ENCODE data around the gene TCHP.
"Not testable (repeated sequence)": the region's sequence is repeated elsewhere in the genome, so short reads cannot be mapped to it uniquely, and the experiment has no call there.

TCHP gene

DNA sequence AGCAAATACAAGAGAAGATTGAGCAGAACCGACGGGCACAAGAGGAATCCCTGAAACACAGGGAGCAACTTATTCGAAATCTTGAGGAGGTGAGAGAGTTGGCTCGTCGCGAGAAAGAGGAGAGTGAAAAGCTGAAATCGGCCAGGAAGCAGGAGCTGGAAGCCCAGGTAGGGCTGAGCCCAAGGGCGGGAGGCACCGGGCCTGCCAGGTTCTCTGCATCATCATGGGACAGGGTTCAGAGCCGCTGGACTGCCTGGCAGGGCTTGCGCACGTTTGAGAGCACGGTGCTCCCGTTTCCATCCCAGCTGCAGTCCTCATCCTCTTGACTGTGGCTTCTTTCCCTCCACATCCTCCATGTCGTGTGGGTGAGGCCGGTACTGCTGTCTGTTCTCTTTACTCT, 14.4 kb downstream of the TCHP start:
- DNase-seq: no peak

DNA sequence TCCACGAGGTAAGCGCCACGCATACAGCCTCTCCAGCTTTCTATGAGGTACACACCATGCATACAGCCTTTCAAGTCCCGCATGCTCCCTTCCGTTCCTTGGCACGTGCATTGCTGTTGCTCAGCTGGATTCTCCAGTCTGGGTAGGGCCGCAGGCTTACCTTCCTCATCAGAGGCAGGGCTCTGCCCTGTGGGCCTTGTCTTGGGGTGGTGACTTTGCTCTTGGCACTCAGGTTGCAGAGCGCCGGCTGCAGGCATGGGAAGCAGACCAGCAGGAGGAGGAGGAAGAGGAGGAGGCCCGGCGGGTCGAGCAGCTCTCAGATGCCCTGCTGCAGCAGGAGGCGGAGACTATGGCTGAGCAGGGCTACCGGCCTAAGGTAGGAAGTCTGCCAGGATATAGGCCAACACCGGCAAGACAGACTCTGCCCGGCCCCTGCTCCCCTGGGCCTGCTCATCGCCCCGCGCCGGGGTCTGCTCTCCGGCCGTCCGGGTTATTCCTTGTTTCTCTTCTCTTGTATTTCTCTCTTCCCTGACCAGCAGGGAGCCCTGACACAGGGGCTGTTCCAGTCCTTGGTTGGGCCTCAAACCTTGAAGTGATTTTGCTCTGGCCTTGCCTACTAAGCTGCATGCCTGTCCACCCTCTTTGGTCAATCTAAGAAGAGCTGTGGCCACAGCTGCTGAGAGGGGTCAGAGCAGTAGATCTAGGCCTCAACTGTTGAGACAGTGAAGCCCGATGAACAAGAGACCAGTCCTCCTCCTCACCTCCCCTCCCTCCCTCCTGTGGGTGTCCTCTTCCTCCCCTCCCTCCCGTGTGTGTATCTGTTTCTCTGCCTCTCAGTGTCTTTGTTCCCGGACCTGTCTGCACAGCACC, 15.3 kb downstream of the TCHP start:
- no peak for DNase-seq

DNA sequence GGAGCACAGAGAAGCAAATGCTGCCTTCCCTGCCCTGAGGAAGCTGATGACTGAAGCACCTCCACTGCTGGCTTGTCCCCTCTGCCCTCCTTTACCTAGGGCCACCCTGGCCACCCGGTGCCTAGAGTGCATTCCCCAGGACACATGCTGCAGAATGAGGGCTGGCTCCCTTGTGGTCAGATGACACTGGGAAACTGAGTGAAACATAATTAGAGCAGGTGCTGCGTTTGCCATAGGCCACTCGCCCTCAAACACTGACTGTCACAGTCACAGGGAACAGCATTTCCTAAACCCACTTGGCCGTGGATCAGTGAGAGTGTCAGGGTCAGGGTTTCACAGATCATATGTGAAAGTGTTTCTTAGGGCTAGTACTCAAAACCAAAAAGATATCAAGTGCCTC, 16.0 kb downstream of the TCHP start:
- DNase-seq: no peak

DNA sequence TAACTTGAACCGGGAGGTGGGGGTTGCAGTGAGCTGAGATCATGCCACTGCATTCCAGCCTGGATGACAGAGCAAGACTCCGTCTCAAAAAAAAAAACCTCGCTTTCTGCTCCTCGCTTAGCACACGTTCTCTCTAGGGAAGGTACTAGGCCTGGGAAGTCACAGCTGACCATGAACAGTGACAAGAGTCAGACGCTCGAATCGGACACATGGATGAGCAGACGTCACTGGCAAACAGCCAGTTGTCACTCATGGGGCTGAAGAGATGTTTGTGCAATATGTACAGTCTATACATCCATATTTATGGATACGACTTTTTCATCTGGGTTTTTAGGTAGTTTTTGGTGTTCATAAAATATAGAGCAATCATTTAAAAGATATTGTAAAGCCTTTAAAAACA, 19.4 kb downstream of the TCHP start:
- DNase-seq: no peak

DNA sequence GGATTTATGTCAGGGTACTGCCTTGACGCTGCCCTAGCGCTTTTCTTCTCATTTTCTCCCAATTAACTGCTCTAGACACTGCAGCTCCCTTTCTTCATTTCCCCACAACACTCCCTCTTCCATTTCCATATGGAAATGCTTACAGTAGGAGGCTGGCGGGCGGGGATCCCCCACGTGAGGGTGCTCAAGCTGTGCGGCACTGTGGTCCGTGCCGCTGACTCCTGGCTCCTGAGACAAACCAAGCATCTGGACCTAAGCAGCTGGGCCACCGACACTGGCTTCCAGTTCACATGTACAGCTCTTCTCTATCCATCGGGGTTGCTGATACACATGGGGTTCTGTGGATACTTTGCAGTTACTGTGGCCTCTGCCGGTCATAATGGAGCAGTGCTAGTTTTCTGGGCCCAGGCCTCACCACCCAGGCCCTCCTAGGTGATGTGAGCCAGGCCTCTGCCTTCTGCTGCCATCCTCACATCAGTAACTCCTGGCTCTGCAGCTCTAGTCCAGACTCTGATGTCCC, 20.2 kb downstream of the TCHP start:
- no peak for DNase-seq

DNA sequence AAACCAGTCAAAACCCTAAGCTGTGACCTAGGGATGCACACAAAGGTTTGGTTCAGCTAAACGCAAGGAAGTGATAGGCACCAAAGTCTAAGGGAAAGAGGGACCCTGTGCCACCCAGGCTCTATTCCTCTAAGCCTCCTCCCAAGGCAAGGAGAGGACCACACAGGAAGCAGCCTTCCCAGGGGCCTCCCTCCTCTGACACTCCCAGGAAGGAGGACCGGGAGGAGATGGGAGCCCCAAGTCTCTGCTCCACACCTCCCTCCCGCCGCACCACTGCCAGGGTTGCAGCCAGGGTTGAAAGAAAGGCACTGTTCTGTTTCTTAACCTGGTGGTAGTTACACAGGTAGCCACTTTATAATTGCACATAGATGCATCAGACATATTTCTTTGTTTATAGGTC, 21.9 kb downstream of the TCHP start:
- no peak for DNase-seq

DNA sequence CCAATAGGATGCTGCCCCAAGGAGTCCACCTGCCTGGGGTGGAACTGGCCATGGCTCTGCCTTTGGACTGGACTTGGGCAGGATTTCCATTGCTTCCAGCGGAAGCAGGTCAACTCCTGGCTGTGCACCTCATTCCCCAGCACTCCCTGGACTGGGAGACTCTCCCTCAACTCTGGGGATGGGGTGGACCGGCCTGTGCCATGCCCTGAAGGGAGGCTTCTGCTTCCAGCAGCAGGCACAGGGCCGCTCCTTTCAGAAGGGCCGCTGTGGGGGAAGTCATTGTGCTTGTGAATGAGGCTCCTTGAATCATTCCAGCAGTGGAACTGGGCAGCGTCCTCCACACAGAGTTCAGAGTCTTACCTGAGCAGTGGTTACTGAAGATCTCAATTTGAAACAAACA, 23.0 kb downstream of the TCHP start:
- no peak for DNase-seq

DNA sequence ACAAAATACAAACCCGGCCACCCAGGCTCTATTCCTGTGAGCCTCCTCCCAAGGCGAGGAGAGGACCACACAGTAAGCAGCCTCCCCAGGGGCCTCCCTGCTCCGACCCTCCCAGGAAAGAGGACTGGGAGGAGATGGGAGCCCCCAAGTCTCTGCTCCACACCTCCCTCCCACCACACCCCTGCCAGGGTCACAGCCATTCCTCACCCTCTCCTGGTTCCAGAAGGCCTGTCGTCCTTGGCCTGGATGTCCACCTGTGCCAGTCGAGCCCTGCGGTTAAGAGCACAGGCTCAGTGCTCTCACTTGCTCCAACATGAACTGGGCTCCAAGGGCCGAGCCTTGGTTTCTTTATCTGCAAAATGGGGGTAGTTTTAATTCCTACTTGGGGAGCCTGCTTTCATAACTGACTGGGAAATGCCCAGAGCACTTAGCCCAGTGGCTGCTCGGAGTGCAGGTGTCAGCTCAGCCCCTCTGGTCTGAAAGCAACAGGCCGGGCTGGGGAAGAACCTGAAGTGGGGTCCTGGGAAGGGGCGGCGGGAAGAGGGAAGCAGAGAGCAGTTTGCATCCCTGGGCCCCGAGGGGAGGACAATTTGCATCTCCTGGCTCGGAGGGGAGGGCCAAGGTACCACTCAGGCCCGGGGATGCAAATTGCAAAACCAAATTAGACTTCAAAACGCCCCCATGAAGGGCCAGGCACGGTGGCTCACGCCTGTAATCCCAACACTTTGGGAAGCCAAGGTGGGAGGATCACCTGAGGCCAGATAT, 23.6 kb downstream of the TCHP start:
- DNase-seq: no peak

DNA sequence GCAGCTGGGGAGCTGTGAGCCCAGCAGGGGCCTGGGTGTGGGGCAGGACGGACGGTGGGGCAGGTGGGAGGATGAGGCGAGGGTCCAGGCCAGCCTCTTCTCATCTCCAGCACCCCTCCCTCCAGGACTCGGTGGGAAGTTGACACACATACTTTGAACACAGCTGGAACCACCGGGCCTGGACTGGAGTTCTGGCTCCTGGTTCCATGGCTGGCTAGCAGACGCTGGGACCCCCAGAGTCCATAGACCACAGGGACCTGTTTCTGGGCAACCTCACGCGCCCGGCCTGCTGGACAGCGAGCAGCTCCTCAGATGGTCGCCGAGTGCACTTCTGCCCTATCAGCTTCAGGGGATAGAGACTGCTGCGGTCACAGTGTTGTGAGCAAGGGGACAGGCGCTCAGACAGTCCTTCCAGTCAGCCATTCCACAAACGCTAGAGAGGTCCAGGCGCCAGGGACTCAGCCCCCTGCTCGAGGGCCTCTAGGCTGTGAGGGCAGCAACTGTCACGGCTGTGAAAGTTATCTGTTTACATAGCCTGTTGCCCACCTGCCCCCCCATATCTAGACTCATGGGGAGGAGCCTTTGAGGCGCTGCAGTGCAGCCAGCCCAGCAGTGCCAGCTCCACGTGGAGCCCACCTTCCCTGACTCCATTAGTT, 25.2 kb downstream of the TCHP start:
- no peak for DNase-seq

DNA sequence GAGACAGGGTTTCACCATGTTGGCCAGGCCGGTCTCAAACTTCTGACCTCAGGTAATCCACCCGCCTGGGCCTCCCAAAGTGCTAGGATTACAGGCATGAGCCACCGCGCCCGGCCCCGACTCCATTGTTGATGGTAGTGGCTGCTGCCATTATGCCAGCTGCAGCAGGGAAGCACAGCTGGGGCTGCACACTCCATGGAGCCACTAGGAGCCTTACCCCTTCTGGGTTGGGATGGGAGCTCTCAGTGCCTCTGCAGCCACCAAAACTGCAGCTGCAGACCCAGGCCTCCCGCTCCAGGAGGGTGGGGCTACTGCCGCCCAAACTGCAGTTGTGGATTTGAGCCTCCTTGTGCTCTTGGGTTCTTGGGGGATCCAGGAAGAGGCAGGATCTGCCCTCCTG, 25.9 kb downstream of the TCHP start:
- no peak for DNase-seq

DNA sequence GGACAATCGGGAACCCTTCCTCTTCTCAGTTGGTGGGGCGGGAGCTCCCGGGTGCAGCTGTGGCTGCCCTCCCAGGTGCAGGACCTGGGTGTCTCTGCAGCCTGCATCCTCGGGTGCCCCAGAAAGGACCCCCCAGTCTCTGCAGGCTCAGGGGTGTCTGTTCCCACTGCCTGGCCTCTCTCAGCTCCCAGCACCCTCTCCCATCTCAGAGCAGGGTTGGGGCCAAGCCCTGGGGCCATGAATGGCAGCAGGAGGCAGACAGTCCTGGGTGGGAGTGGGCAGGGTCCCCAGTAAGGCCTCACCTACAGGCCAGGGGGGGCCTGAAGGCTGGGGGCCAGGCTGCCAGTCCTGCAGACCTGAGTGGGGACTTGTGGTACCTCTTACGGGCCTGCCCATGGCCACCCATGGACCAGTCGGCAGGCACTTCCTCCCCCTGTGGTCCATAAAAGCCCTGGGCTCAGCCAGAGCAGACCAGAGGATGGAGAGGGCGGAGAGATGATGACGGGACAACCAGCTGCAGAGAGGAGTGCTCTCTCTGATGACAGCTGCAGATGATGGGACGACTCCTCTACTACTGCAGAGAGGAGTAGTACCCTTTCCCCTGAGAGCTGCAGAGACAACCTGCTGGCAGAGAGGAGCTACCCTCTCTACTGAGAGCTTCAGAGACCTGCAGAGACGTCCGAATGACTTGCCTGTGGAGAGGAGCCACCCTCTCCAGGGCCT, 26.6 kb downstream of the TCHP start:
- no peak for DNase-seq

DNA sequence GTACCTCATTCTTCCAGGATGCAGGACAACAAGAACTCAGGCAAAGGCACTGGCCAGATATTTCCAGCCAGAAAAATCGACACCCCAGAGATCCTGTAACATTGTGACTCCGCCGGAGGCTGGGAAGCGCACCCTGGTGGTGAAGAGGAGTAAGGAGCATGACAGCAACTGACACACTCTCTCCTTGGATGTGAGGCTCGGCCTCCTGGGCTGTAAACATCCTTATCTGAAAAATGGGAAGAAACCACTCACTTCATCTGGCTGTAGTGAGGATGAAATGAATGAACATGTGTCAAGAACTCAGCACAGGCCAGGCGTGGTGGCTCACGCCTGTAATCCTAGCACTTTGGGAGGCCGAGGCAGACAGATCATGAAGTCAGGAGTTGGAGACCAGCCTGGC, 27.5 kb downstream of the TCHP start:
- DNase-seq: peak; percentile 12

DNA sequence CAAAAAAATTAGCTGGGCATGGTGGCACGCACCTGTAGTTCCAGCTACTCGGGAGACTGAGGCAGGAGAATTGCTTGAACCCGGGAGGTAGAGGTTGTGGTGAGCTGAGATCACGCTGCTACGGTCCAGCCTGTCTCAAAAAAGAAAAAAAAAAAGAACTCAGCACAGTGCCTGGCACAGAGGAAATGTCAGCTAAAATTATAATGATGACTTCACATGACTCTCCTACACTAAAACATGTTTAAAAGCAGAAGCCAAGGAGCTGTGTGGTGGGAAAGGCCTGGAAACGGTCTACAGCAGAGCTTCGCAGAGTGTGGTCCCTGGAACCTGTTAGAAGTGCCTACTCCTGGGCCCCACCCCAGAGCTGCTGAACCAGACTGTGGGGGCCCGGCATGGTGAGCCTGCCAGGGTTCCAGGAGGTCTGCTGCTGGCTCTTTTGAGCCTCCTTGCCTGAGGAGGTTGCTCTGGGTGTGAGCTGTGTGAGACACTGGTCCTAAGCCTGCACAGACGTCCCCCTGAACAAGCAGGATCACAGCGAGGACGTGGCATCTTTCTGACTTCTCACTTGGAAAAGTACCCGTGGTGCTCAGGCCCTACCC, 28.1 kb downstream of the TCHP start:
- DNase-seq: no peak

DNA sequence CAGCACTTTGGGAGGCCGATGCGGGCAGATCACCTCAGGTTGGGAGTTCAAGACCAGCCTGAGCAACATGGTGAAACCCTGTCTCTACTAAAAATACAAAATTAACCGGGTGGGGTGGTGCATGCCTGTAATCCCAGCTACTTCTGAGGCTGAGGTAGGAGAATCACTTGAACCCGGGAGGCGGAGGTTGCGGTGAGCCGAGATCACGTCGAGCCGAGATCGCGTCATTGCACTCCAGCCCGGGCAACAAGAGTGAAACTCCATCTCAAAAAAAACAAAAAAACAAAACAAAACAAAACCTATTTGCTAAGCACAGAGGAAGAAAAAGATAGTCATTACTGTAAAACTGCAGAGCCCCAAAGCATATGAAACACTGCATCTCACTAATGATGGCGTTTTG, 29.3 kb downstream of the TCHP start:
- not testable (repeated sequence) for DNase-seq

DNA sequence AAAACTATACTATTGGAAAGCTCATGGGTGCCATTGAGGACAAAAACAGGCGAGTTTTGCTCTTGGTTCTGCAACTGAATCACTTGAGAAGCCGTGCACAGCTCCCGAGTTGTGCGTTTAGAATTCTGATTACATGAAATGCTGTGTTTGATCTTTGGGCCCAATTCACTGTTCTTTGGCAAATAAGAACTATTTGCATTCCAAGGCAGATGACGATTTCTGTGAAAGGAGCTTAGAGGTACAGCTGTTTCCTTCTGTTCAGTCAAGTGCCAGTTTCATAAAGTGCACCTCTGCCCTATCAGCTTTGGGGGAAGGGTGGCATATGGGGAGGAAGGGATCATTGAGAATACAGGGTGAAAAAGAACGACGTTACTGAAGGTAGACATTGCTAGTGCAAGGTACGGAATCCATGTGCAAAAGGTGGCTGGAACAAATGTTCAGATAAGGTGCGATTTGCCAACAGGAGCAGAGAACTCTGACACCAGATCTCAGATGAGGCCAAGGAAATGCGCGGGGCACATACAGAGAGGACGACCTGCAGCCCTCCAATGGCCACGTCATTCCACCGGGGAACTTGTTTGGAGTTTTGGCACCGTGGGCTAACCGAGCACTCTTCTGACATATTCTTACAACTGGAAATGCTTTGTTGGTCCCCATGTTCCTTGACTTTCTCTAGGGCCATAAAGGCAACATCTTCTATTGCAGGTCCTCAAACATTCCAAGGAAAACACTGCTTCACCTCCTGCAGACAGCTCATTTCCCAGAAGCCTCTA, 30.1 kb downstream of the TCHP start:
- DNase-seq: no peak

DNA sequence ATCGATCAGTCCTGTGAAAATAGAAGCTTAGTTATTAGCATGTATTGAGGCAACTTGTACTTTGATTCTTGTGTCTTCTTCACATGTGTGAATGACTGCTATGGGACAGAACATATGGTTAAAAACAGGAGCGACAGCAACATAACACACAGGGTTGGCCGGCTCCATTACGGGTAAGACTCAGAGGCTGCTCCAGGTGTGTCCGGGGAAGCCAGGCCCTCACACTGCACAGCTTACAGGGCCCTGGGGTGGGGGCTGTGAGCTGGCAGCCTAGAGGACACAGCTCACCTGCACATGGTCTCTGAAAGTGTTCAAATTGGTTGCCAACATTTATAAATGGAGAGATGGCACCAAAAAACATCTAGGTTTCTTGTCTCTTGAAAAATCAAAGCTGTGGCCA, 31.1 kb downstream of the TCHP start:
- DNase-seq: no peak

DNA sequence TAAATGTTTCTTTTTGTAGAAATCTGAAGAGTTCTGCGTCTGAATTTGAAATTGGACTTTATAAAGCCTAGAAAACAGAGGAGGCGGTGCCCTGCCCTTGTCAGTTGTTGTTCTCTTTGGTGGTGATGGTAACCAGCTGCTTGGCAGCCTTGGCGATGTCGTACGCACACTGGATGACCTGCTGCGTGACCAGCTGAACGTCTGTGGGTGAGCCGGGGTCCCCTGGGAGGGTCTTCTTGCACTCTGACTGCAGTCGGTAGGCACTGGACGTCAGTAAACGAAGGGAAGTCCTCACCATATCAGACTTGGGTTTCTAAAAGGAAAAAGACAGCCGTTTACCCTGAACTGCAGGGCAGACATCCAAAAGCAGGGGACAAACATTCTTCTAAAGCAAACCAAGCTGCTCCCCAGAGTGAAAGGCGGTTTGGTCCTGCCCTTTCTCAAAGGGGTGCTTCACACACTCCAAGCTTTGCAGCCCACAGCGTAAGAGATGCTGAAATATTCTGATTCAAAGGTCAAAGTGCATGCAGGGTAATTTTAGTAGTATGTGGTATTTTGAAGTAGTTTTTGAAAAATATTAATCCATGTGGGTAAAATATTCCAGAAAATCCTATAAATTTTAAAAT, 32.9 kb downstream of the TCHP start:
- no peak for DNase-seq

DNA sequence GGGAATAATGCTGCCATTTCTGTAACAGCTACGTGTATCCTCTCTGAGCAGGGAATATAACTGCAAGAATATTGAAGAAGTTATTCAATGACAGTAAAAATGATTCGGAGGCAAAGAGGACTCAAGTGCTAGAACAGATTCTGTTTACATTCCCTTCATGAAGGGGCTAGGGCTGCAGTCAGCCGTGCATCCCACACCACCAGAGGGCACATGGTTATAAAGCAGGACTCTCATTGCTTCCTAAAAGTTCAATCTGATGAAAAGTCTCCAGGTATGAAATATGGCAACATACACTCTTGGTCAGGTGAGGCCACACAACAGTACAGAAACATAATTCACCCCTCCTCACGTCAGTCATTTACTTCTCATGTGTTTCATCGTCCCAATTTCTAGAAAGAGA, 34.0 kb downstream of the TCHP start:
- DNase-seq: no peak

DNA sequence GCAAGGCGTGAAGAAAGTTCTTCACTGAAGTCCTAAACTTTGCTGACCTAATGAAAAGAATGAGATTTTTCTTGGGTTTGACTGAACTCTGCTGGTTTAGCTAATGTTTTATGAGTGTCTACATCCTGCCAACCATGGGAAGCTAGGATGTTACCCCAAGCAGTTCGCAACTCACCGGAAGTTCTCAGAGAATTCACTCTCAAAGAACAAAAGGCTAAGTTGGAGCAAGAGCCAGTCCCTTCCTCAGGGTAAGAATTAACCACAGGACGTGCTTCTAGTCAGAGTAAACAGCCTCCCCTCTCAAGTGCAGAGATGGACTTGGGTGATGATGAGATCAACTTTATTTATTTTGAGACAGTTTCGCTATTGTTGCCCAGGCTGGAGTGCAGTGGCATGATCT, 37.3 kb downstream of the TCHP start:
- no peak for DNase-seq

DNA sequence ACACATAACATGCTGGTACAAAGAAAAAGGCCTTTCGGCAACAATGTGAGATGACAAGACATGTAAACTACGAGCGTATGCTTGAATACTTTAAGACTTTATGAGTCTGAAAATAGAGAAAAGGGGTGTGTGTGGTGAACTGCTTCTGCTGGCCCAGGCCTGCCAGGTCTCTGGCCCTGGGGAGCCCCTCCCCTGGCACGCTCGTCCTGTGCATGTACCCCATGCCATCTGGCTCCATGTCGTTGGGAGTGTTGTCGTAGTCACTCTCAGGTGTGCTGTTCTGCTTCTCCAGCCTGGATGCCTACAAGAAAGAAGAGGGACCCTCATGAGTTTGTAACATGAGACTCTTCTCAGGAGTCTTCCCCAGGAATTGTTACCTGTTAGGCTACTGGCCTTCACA, 38.9 kb downstream of the TCHP start:
- no peak for DNase-seq

DNA sequence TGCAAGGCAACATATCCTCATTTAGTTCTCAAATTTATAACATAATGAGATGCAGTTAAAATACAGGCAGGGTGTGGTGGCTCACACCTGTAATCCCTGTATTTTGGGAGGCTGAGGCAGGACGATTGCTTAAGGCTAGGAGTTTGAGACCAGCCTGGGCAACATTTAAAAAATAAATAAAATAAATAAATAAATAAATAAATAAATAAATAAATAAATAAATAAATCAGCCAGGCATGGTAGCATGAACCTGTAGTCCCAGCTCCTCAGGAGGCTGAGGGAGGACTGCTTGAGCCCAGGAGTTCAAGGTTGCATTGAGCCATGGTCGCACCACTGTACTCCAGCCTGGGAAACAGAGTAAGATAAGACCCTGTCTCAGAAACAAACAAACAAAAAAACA, 39.4 kb downstream of the TCHP start:
- DNase-seq: no peak
